ENCODE results near the gene FNDC11.

FNDC11 gene

DNA sequence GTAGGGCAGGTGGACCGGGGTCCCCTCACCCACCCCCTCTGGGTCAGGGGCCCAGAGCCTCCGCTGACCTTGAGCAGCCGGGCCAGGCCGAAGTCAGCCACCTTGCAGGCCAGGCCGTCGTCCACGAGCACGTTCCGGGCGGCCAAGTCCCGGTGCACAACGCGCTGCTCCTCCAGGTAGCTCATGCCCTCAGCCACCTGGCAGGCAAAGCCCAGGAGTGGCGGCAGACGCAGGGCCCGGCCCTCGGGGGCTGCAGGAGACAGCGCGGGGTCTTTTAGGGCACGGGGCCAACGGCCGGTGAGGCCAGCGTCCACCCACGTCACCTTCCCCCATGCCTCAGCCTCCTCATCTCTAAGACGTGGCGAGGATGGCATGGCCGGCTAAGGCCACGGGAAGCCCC lies 12.6 kb upstream of the FNDC11 start:
- no peak for DNase-seq

DNA sequence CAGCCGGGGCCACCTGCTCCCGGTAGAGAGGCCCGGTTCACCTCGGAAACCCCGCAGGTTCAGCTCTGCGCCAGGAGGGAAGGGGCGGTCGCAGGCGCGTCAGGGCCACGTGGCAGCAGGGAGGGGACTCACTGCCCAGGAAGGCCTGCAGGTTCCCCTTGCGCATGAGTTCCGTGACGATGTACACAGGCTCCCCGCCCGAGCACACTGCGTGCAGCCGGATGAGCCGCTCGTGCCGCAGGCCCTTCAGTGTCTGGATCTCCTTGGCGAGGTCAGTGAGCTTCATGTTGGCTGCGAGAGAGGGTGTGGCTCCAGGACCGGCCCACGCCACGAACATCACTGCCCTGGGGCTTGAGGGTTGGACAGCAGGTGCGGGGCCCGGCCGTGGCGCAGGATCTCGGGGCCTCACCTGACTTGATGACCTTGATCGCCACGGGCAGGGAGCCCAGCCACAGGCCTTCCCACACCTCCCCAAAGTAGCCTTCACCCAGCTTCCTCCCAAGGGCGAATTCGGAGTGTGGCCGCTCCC lies 11.9 kb upstream of the FNDC11 start:
- no peak for DNase-seq

DNA sequence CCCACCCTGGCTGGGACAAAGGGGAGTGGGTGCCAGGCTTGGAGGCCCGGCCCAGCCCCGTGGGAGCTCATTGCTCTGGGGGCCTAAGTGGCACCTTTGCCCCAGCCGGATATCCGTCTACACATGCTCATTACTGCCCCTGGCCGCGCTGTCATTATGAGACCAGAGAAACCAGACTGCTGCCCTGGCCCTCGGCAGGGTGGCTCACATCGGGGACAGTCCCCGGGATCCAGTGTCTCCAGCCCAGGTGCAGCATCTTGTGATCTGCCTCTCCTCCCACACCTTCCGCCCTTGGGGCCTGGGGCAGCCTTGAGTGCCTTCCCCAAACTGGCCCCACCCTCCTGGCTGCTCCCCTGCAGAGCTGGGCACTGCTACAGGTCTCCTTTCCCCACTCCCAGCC lies 11.3 kb upstream of the FNDC11 start:
- no peak for DNase-seq

DNA sequence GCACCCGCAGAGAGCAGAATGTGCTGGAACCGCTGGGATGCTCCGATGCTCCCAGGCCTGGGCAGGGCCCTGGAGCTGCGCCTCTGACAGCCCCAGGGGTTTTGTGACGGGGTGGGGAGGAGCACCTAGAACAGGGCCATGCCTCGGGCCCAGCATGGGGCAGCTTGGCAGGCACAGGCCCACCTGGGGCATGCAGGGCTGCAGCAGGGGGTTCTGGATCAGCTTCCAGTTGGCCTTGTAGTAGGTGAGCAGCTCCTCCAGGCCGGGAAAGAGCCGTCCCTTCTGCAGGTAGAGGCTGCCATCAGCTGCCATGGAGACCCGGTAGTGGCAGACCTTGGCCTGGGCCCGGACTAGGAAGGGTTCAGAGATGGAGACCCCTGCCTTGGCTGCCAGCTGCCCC lies 10.8 kb upstream of the FNDC11 start:
- DNase-seq: no peak

DNA sequence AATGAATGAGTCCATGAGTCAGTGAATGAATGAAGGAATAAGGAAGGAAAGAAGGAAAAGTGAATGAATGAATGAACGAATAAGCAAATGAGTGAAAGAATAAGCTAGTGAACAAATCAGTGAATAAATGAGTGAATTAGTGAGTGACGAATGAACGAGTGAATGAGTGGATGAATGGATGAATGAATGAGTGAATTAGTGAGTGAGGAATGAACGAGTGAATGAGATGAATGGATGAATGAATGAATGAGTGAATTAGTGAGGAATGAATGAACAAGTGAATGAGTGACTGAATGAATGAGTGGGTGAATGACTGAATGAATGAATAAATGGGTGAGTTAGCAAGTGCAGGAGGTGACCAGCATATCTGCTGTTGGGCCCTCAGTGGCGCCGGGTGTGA lies 10.2 kb upstream of the FNDC11 start:
- no peak for DNase-seq

DNA sequence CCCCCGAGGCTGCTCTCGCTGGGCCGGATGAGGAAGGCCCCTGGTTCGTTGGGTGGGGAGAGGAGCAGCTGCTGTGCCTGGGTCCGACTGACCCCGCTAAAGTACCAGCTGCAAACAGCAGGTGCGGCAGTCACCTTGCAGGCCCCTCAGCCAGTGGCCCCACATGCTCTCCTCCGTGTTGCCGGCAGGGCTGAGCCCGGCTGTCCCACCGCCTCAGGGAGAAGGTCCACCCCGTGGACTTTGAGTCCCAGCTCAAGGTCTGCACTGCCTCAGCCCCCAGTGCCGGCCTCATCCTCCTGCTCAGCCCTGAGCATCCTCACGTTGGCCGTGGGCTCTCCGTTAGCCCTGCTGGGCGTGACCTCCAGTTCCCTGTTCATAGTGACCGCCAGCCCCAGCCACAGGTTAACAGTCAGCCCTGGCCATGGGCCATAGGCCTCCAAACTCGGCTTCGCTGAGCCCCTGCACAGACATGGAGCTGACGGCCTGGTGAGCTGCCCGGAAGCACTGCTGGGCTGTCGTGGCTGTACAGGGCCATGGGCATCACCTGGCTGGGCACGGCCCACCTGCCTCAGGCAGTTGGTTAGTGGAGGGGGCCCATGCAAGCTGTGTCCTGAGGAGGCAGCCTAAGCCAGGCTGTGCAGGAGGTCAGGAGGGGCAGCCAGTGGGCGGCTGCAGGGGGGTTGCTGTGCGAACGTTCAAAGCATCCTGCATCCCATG lies 9.6 kb upstream of the FNDC11 start:
- no peak for DNase-seq

DNA sequence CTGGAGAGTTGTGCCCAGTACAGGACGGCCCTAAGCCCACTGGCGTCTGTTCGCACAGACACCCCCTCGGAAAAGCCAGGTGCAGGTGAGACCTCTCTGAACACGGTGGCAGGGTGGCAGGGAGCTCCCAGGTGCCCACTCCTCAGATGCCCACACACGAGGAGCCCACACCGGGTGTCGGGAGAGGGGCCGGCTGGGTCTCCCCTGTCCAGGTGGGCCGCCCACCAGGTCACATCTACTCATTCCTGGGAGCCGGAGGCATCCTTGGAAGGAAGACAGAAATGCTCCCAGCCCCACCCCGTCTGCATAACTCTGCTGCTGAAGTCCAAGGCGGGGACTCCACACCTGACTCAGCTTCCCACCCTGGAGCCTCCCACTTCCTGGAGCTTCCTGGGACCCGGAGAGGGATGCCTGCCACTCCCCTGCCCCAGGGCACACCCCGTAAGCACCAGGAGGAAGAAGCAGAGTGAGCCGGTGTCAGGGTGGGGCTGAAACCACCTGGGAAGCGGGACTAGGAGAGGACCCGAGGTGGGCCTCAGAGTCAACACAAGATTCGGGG lies 8.9 kb upstream of the FNDC11 start:
- DNase-seq: no peak

DNA sequence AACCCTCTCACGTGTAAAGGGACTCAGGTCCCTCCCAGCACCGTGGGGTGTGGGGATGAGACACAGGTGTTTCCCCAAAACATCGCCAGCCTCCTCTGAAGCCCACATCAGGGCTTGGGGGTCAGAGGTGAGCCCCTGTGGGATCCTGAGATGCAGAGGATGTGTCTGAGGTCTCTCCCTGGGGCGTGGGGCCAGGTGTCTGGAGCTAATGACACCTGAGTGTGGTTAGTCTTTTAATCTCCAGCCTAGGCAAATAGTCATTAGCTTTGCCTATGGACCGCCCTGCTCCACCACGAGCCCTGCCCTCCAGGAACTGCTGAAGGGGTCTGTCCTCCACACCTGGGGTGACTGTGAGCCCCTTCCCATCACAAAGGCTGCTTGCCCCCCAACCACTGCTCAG lies 8.1 kb upstream of the FNDC11 start:
- DNase-seq: no peak

DNA sequence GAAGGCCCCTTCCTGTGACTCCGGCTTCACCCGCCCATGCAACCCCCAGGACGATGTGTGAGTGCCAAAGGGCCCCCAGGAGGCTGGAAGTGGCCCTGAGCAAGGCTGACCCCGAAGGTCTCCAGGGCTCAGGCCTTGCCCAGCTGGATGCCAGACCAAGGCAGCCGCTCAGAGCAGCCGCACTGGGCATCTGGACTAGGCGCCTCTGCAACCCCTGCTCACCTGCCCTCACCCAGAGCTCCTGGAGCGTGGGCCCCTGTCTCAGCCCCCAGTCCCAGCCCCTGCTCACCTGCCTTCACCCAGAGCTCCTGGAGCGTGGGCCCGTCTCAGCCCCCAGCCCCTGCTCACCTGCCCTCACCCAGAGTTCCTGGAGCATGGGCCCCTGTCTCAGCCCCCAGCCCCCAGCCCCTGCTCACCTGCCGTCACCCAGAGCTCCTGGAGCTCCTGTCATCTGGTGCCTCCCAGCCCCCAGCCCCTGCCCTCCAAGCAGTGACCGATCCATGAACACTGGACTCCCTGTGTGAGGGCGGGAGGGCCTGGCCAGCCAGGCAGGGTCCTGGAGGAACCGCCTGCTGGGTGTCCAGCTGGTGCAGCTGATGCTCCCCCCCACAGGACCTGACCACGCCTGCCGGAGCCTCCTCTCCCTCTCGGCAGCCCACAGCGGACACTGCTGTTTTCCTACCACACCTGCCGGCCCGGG lies 7.6 kb upstream of the FNDC11 start:
- DNase-seq: no peak

DNA sequence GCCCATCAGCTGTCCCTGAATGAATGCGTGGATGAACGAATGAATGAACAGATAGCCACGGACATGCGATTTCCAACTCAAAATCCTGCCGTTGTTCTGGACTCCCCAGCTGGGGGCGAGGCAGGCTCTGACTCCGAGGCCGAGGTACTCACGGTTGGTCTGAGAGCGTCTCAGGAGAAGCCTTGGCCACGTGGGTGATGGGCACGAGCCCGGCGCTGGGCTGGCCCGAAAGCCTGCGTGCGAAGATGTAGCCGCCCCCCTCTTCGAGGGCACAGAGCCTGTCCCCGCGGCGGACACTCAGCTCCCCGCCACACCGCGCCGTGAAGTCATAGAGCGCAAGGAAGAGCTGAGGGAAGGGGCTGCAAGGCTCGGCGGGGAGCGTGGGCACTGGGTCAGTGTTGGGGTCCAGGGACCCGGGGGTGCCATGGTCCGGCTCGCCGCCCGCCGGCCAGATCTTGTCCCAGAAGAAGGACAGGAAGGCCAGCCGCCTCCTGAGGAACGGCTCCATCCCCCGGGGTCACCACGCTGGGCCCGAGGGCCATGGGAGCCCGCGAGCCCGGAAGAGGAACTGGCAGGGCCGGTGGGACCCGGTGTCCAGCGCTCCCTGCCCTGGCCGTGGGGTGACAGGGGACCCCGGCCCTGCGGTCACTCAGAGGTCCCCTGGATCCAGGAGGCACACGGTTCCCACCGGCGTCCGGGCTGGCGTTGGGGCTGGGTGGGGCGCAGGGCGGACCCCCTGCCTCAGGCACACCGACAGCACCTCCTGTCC lies 6.8 kb upstream of the FNDC11 start:
- no peak for DNase-seq

DNA sequence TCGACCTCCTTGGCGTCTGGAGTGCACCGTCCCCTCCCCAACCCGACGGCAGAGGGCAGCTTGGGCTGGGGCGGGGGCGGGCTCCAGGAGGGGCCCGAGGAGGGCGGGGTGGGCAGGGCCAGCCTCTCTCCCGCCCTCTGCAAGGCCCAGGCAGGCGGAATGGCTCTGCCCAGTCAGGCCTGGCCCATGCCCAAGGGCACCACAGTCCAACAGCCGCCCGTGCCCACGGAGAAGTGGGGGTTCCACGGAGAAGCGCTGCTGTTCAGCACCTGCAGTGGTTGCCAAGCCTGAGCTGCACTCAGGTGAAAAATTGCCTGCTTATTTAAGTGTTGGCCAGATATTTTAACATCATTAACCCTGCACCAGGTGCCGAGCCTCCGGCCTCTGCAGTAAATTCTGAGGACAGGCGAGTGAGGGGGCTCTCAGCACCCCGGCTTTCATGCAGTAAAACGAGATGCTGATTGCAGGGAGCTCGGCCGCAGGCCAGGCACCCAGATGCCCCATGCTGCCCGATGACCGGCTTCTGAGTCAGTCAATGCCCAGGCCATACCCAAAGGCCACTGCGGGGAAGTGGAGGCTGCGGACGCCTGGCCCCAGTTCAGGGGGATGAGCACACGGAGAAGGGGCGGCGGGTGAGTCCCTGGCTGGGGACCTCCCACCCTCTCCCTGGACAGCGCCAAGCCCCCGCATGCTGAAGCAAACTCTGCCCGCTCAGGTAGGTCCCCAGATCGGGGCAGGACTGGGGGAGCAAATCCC lies 6.1 kb upstream of the FNDC11 start, which contains the start of gene SRMS:
Gene SRMS (minus strand): TSS at position 25 of the 756 bp plus-strand sequence. CDS start 286 bp downstream, outside the sequence.
- DNase-seq: no peak

DNA sequence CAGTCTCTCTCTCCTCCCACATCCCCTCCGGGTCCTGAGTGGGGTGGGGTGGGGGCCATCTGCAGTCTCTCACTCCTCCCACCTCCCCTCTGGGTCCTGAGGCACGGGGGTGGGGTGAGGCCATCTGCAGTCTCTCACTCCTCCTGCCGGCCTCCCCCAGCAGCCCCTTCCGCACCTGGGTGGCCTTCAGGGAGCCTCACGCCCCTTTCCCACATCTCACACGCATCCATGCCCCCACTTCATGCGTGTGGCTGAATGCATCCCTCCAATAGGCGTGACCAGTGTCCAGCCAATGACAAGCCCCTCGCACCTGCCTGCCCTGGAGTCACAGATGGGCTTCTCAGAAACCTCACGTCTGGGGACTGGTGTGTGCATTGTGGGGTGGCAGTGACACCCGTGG lies 5.4 kb upstream of the FNDC11 start:
- no peak for DNase-seq

DNA sequence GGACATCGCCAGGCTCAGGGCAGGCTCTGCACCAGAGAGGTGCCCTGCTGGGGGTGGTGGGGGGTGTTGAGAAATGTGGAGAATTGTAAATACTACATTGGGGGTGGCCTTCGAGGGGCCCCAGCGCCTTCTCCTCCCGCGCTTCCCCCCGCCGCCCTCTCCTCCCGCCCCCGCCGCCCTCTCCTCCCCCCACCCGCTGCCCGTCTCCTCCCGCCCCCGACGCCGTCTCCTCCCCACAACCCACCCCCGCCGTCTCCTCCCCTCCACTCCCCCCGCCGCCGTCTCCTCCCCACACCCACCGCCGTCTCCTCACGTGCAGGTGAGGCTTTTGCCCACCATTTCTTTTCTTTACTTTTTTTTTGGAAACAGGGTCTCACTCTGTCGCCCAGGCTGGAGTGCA lies 4.9 kb upstream of the FNDC11 start:
- DNase-seq: no peak

DNA sequence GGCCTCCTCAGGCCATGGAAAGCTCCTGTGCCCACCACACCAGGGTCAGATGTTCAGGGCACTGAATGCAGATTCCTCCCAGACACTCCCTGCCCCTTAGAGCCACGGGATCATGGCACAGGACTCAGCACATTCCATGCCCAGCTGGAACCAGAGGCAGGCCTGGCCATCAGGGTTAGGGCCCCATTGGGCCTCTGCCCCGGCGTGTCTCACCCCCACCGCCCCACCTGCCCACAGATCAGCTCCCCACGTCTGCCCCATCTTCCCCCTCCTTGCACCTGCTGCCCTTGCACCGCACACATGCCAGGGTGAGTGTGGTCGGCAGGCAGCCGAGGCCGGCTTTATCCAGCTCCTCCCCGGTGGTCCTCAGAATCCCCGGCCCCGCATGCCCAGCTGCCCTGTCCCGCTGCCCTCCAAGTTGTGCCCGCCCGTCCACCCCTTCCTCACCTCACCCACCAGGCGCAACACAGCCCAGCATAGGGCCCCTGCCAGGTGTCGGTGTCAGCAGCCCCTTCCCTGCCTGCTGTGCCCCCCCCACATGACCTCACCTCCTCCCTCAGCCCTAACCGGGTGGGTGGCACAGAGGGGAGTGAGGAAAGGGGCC lies 4.2 kb upstream of the FNDC11 start:
- DNase-seq: no peak

DNA sequence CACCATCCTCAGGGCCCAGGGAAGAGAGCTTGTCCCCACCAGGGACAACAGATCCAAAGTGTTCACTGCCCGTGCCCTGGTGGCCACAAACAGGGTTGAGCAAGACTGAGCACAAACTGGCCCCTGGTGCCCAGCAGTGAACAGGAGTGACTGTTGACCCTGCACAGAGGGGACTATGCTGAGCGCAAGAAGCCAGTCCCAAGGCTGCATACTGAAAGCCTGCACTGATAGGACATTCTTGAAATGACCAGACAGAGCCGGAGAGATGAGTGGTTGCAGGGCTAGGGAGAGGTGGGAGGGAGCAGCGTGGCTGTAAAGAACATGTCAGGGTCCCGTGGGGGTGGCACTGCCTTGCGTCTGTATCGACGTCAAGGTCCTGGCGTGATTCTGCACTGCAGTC lies 2.9 kb upstream of the FNDC11 start:
- DNase-seq: no peak

DNA sequence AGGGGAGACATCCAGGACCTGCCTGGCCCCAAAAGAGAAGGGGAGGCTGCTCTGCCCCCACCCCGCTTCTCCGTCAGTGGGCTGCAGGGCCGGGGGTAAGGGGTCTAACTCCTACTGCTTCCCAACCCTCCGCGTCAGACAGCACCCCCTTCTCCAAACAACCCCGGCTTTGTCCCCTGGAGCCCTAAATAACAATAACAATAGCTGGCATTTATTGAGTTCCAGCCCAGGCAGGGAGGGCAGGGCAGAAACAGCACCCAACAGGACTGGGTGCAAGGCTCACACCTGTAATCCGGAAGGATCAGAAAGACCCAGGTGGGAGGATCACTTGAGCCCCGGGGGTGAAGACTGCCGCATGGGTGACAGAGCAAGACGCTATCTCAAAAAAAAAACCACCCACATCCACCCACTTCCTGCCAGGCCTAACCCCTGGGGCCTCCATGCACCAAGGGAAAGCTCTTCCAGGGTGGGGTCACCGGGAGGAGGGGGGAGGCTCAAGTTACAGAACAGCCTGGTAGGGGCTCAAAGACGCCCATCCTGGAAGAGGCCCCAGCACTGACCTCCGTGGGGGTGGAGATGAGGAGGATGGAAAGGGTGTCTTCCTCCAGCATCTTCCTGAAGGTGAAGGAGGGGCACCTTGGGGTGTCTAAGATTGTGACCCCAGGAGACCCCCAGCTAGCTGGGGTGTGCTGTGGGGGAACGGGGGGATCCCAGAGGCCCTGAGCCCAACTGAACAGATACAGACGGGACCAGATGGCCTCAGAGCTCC lies 1.3 kb upstream of the FNDC11 start:
- no peak for DNase-seq

DNA sequence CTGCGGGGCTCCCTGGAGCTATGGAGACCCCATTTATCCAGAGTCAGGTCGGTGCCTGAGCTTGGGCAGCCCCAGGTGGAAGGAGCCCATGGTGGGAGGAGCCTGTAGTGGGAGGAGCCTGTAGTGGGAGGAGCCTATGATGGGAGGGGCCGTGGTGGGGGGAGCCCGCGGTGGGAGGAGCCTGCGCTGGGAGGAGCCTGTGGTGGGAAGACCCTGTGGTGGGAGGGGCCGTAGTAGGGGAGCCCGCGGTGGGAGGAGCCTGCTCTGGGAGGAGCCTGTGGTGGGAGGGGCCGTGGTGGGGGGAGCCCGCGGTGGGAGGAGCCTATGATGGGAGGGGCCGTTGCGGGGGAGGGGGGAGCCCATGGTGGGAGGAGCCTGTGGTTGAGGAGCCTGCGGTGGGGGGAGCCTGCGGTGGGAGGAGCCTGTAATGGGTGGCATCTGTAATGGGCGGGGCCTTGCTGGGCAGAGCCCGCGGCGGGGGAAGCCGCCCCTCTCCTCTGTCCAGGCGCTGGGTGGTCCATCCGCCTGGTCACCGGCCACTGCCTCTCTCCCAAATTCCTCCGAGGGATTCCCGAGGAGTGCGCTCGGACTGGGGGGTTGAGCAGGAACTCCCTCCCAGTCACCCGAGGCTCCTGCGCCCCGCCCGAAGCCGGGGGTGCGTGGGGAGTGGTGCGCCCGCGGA lies 567 bp upstream of the FNDC11 start:
- peak; percentile 84 for DNase-seq

DNA sequence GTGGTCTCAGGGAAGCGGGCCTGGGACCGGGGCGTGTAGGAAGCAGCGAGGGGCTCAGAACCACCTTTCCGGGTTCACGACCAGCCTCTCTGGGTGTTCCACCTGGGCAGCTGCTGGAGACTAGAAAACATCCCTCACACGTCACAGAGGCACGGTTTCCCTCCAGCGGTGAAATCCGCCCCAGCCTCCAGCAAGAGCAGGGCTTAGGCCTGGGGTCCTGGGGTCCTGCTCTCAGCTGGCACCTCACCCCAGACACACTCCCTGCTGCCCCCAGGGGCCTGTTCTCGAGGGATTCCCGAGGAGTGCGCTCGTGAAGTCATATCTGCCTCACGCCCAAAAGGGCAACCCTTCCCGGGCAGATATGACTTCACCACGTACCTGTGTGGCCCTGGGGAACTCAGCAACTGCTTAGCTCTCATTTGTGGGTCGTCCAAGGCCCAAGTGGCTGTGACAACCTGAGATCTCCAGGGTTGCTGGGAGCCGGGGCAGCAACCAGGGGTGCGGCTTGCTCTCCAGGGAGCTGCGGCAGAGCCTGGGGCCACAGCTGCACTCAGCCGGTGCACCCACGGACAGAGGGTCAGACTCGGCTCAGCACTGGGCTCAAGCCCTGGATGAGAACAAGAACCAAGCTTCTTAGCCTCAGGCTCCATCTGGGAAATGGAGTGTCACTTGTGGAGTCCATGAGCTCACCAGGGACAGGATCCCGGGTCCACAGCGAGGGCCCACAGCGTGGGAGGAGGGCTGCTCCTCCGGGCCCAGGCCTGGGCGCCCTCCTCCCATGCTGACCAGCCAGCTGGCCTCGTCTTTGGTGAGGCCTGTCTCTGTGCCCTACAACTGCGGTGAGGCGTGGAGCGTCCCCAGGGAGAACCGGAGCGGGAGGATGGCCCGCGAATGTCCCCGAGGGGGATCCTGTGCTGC lies 661 bp downstream of the FNDC11 start:
- DNase-seq: no peak

DNA sequence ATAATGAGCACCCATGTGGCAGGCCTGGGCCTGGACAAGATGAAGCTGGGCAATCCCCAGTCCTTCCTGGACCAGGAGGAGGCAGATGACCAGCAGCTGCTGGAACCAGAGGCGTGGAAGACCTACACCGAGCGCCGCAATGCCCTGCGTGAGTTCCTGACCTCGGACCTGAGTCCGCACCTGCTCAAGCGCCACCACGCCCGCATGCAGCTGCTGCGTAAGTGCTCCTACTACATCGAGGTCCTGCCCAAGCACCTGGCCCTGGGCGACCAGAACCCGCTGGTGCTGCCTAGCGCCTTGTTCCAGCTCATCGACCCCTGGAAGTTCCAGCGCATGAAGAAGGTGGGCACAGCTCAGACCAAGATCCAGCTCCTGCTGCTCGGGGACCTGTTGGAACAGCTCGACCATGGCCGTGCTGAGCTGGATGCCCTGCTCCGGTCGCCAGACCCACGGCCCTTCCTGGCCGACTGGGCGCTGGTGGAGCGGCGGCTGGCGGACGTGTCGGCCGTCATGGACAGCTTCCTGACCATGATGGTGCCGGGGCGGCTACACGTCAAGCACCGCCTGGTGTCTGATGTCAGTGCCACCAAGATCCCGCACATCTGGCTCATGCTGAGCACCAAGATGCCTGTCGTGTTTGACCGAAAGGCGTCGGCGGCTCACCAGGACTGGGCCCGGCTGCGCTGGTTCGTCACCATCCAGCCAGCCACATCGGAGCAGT lies 1.9 kb downstream of the FNDC11 start:
- no peak for DNase-seq

Data from inflammatory macrophage treated with lipopolysaccharide for 4 hours (primary cell).